Measurements from ENCODE around the gene FOXA3.

GRCh38 chr19:45885556-45886426 lies 21.7 kb downstream of the FOXA3 start, which contains the start of gene IRF2BP1:
- TF ChIP-seq PBX3 (IDR thresholded peaks at IDR 0.05) (no peak), HMGXB4 (CRISPR knock-in tag; IDR thresholded peaks at IDR 0.05; ENCODE audit: borderline replicate concordance) (no peak), JUNB (IDR thresholded peaks at IDR 0.05) (no peak), ZSCAN20 (CRISPR knock-in tag; IDR thresholded peaks at IDR 0.05) (no peak)
